Trophoblast cell (in vitro differentiated cells and primary cell): ENCODE measurements around the gene CDR2L.

Experiments used
- DNase-seq, 2 donors: peaks; one replicate each; pipeline ENCODE4 v3.0.0-alpha.2; 2016
- H2AFZ ChIP-seq: 2 replicates; pipeline ENCODE4 v1.6.1; 2013; ENCODE audit warnings: low read length, moderate library complexity, mild to moderate bottlenecking; ENCODE audit not compliant: insufficient read depth, poor library complexity
- H2AK5ac ChIP-seq: 2 replicates; pipeline ENCODE4 v1.6.1; 2013; ENCODE audit warnings: mild to moderate bottlenecking, low read length
- H2BK120ac ChIP-seq: 2 replicates; pipeline ENCODE4 v1.6.1; 2013; ENCODE audit warnings: low read length, mild to moderate bottlenecking, moderate library complexity; ENCODE audit not compliant: insufficient read depth, poor library complexity
- H2BK12ac ChIP-seq: 2 replicates; pipeline ENCODE4 v1.6.1; 2013; ENCODE audit warnings: mild to moderate bottlenecking, low read length, moderate library complexity
- H2BK5ac ChIP-seq: 2 replicates; pipeline ENCODE4 v1.6.1; 2013; ENCODE audit warnings: low read length, low read depth, moderate library complexity, mild to moderate bottlenecking; ENCODE audit not compliant: poor library complexity
- H3K14ac ChIP-seq: 2 replicates; pipeline ENCODE4 v1.6.1; 2013; ENCODE audit warnings: mild to moderate bottlenecking, low read length
- H3K18ac ChIP-seq: 2 replicates; pipeline ENCODE4 v1.6.1; 2013; ENCODE audit warnings: mild to moderate bottlenecking, low read length
- H3K23ac ChIP-seq: 2 replicates; pipeline ENCODE4 v1.6.1; 2013; ENCODE audit warnings: low read length
- H3K27ac ChIP-seq: 2 replicates; pipeline ENCODE4 v1.5.1; 2013; ENCODE audit warnings: low read depth, mild to moderate bottlenecking, inconsistent platforms, low read length, moderate library complexity
- H3K27me3 ChIP-seq: 2 replicates; pipeline ENCODE4 v1.6.1; 2013; ENCODE audit warnings: inconsistent platforms, mild to moderate bottlenecking, low read length, moderate library complexity; ENCODE audit not compliant: insufficient read depth
- H3K36me3 ChIP-seq, 2 experiments: 1 replicate in 1 of 2; 2 replicates in 1 of 2; pipeline ENCODE4 v1.6.1; 2013; ENCODE audit warnings: low read length in 2 of 2, mild to moderate bottlenecking in 2 of 2, moderate library complexity in 1 of 2; ENCODE audit not compliant: insufficient read depth in 2 of 2, control insufficient read depth in 1 of 2
- H3K4ac ChIP-seq: 2 replicates; pipeline ENCODE4 v1.6.1; 2013; ENCODE audit warnings: low read depth, mild to moderate bottlenecking, low read length, moderate library complexity
- H3K4me1 ChIP-seq, 2 experiments: 1 replicate in 1 of 2; 2 replicates in 1 of 2; pipeline ENCODE4 v1.6.1; 2013; ENCODE audit warnings: low read length in 2 of 2, mild to moderate bottlenecking in 2 of 2, moderate library complexity in 1 of 2; ENCODE audit not compliant: insufficient read depth in 2 of 2, control insufficient read depth in 1 of 2
- H3K4me2 ChIP-seq: 2 replicates; pipeline ENCODE4 v1.6.1; 2013; ENCODE audit warnings: inconsistent platforms, mild to moderate bottlenecking, low read length, moderate library complexity
- H3K4me3 ChIP-seq: 2 replicates; pipeline ENCODE4 v1.5.1; 2013; ENCODE audit warnings: mild to moderate bottlenecking, low read depth, low read length, inconsistent platforms
- H3K79me1 ChIP-seq: one replicate; pipeline ENCODE4 v1.6.1; 2013; ENCODE audit warnings: low read length
- H3K79me2 ChIP-seq: 2 replicates; pipeline ENCODE4 v1.6.1; 2013; ENCODE audit warnings: low read length, mild to moderate bottlenecking; ENCODE audit not compliant: control insufficient read depth, insufficient read depth, poor library complexity
- H3K9ac ChIP-seq: 2 replicates; pipeline ENCODE4 v1.6.1; 2013; ENCODE audit warnings: mild to moderate bottlenecking, low read length
- H3K9me3 ChIP-seq: 2 replicates; pipeline ENCODE4 v1.6.1; 2013; ENCODE audit warnings: low read depth, mild to moderate bottlenecking, control low read depth, inconsistent platforms, low read length; ENCODE audit not compliant: insufficient read depth
- H4K12ac ChIP-seq: 2 replicates; pipeline ENCODE4 v1.6.1; 2013; ENCODE audit warnings: low read depth, mild to moderate bottlenecking, low read length, moderate library complexity
- H4K8ac ChIP-seq: 2 replicates; pipeline ENCODE4 v1.6.1; 2013; ENCODE audit warnings: low read depth, mild to moderate bottlenecking, low read length, moderate library complexity
- H4K91ac ChIP-seq: one replicate; pipeline ENCODE4 v1.6.1; 2013; ENCODE audit warnings: low read depth, mild to moderate bottlenecking, low read length, moderate library complexity
- WGBS: extraction: QIAGEN DNeasy Blood & Tissue Kit; methylation state at CpG from one replicate; pipeline ENCODE4 v1.1.7; 2013; ENCODE audit warnings: missing lambda C conversion rate; ENCODE audit not compliant: insufficient read length, insufficient coverage; ENCODE audit errors: extremely low coverage; 5-methylcytosine and 5-hydroxymethylcytosine counted together

The CDR2L gene

GRCh38 chr17:74949455-74950115 lies 37.8 kb upstream of the CDR2L start:
- Histone ChIP-seq H3K18ac (no peak overlapping the region), H3K23ac (no peak overlapping the region), H2BK120ac (no peak overlapping the region), H3K27me3 (no peaks in the 10 kb centered on the region), H4K91ac (no peak overlapping the region), H3K4me2 (no peak overlapping the region), H4K12ac (no peak overlapping the region), H3K9ac (no peak overlapping the region), H3K14ac (no peak overlapping the region), H2AK5ac (no peak overlapping the region), H3K79me2 (no peaks in the 10 kb centered on the region), H3K4me3 (no peak overlapping the region), H2BK5ac (no peak overlapping the region), H3K36me3 (no peaks in the 10 kb centered on the region), H3K9me3 (peaks cover 3% of the 10 kb centered on the region), H3K4me1 (no peaks in the 10 kb centered on the region), H3K4ac (no peak overlapping the region), H2AFZ (no peak overlapping the region), H3K27ac (no peak overlapping the region), H2BK12ac (no peak overlapping the region), H3K79me1 (no peaks in the 10 kb centered on the region), H4K8ac (no peak overlapping the region)
- no CpG with 5 or more reads among the region's 12 CpGs for WGBS
- no peak for DNase-seq

GRCh38 chr17:74950207-74950606 lies 37.2 kb upstream of the CDR2L start:
- no peak for DNase-seq
- no peaks in the 10 kb centered on the region for H3K36me3 ChIP-seq
- H3K4me3 ChIP-seq, result no peak overlapping the region
- no peak overlapping the region for H4K91ac ChIP-seq
- H2AK5ac ChIP-seq, result no peak overlapping the region
- H2BK12ac ChIP-seq, result no peak overlapping the region
- no peak overlapping the region for H3K27ac ChIP-seq
- no peak overlapping the region for H3K4me2 ChIP-seq
- no peaks in the 10 kb centered on the region for H3K79me2 ChIP-seq
- no peak overlapping the region for H3K9ac ChIP-seq
- no peak overlapping the region for H4K8ac ChIP-seq
- no peak overlapping the region for H3K4ac ChIP-seq
- WGBS, result no CpG with 5 or more reads among the region's 8 CpGs
- H2AFZ ChIP-seq, result no peak overlapping the region
- peaks cover 3% of the 10 kb centered on the region for H3K9me3 ChIP-seq
- H2BK5ac ChIP-seq, result no peak overlapping the region
- H3K18ac ChIP-seq, result no peak overlapping the region
- H3K79me1 ChIP-seq, result no peaks in the 10 kb centered on the region
- H3K27me3 ChIP-seq, result no peaks in the 10 kb centered on the region
- no peak overlapping the region for H4K12ac ChIP-seq
- H3K14ac ChIP-seq, result no peak overlapping the region
- no peak overlapping the region for H3K23ac ChIP-seq
- H3K4me1 ChIP-seq, result no peaks in the 10 kb centered on the region
- H2BK120ac ChIP-seq, result no peak overlapping the region

GRCh38 chr17:74951065-74951464 lies 36.4 kb upstream of the CDR2L start:
- Histone ChIP-seq H3K27ac (no peak overlapping the region), H2AFZ (no peak overlapping the region), H3K9ac (no peak overlapping the region), H3K9me3 (peaks cover 3% of the 10 kb centered on the region), H4K12ac (no peak overlapping the region), H3K79me2 (no peaks in the 10 kb centered on the region), H2AK5ac (no peak overlapping the region), H2BK120ac (no peak overlapping the region), H3K27me3 (no peaks in the 10 kb centered on the region), H3K4me2 (no peak overlapping the region), H2BK12ac (no peak overlapping the region), H3K4me3 (no peak overlapping the region), H4K91ac (no peak overlapping the region), H4K8ac (no peak overlapping the region), H3K14ac (no peak overlapping the region), H3K18ac (no peak overlapping the region), H3K36me3 (no peaks in the 10 kb centered on the region), H3K4me1 (no peaks in the 10 kb centered on the region), H2BK5ac (no peak overlapping the region), H3K4ac (no peak overlapping the region), H3K79me1 (no peaks in the 10 kb centered on the region), H3K23ac (no peak overlapping the region)
- no peak for DNase-seq
- no CpG with 5 or more reads among the region's 3 CpGs for WGBS

- Histone ChIP-seq H3K14ac (no peak overlapping the region), H2AFZ (no peak overlapping the region), H3K27ac (no peak overlapping the region), H3K4me3 (no peak overlapping the region), H3K9ac (no peak overlapping the region), H3K23ac (no peak overlapping the region), H3K79me1 (no peaks in the 10 kb centered on the region), H3K9me3 (peaks cover 6% of the 10 kb centered on the region), H3K79me2 (no peaks in the 10 kb centered on the region), H3K18ac (no peak overlapping the region), H3K36me3 (no peaks in the 10 kb centered on the region), H4K8ac (no peak overlapping the region), H3K4me2 (no peak overlapping the region), H2BK12ac (no peak overlapping the region), H3K4ac (no peak overlapping the region), H2BK120ac (no peak overlapping the region), H3K4me1 (no peaks in the 10 kb centered on the region), H2BK5ac (no peak overlapping the region), H3K27me3 (no peaks in the 10 kb centered on the region), H4K12ac (no peak overlapping the region), H2AK5ac (no peak overlapping the region), H4K91ac (no peak overlapping the region)
- no peak for DNase-seq
- WGBS, result no CpG with 5 or more reads among the region's 32 CpGs
Observed at GRCh38 chr17:74951680-74952421, 35.6 kb upstream of the CDR2L start.
